Endodermal cell (in vitro differentiated cells): ENCODE results near the gene ZNF385D. TPM values are rescaled to one million over a fixed set of nuclear protein-coding genes. Genes with fewer than 3 reads are reported as not detected.
A peak's percentile ranks its signal among the peaks of the same experiment; 100 is the strongest.

Experiments used
- DNase-seq: peaks from one replicate; pipeline ENCODE4 v3.0.0-alpha.2; 2017
- H3K27ac ChIP-seq: 2 replicates; pipeline ENCODE4 v1.5.1; 2013; ENCODE audit warnings: mild to moderate bottlenecking, low read depth, low read length, moderate library complexity
- H3K27me3 ChIP-seq: 2 replicates; pipeline ENCODE4 v1.6.1; 2013; ENCODE audit warnings: mild to moderate bottlenecking, low read length, moderate library complexity; ENCODE audit not compliant: insufficient read depth, control insufficient read depth, poor library complexity, severe bottlenecking
- H3K36me3 ChIP-seq: 2 replicates; pipeline ENCODE4 v1.7.0; 2013; ENCODE audit warnings: mild to moderate bottlenecking, low read length, moderate library complexity; ENCODE audit not compliant: control insufficient read depth, insufficient read depth
- H3K4me1 ChIP-seq: one replicate; pipeline ENCODE4 v1.7.0; 2013; ENCODE audit warnings: low read length; ENCODE audit not compliant: control insufficient read depth, insufficient read depth
- H3K4me3 ChIP-seq: 2 replicates; pipeline ENCODE4 v1.5.1; 2013; ENCODE audit warnings: mild to moderate bottlenecking, low read length, moderate library complexity
- H3K9ac ChIP-seq: 2 replicates; pipeline ENCODE4 v1.6.1; 2013; ENCODE audit warnings: mild to moderate bottlenecking, low read length, moderate library complexity; ENCODE audit not compliant: poor library complexity, severe bottlenecking; ENCODE audit errors: extremely low read depth
- H3K9me3 ChIP-seq: 2 replicates; pipeline ENCODE4 v1.6.1; 2013; ENCODE audit warnings: mild to moderate bottlenecking, low read length, moderate library complexity; ENCODE audit not compliant: control insufficient read depth
- H3K27ac Mint-ChIP-seq: 2 replicates; pipeline ENCODE4 v1.8.0; 2020; ENCODE audit warnings: mixed read lengths
- H3K27me3 Mint-ChIP-seq: 2 replicates; pipeline ENCODE4 v1.8.0; 2021; ENCODE audit warnings: mild to moderate bottlenecking, mixed read lengths; ENCODE audit not compliant: insufficient read depth
- H3K36me3 Mint-ChIP-seq: 2 replicates; pipeline ENCODE4 v1.8.0; 2020; ENCODE audit warnings: low read depth, mixed read lengths
- H3K4me1 Mint-ChIP-seq: 2 replicates; pipeline ENCODE4 v1.8.0; 2020; ENCODE audit warnings: mixed read lengths
- H3K4me3 Mint-ChIP-seq: 2 replicates; pipeline ENCODE4 v1.8.0; 2020; ENCODE audit warnings: mild to moderate bottlenecking, moderate library complexity, mixed read lengths
- H3K9me3 Mint-ChIP-seq: 2 replicates; pipeline ENCODE4 v1.8.0; 2020; ENCODE audit warnings: mild to moderate bottlenecking, mixed read lengths
- WGBS, 2 experiments: methylation state at CpG; one replicate each; pipeline versions ENCODE4 v1.1.5 to v1.1.7; 2013; ENCODE audit warnings: missing lambda C conversion rate in 2 of 2, mixed read lengths in 1 of 2; ENCODE audit not compliant: insufficient coverage in 1 of 2, insufficient read length in 1 of 2; 5-methylcytosine and 5-hydroxymethylcytosine counted together
- total RNA-seq, 2 donors: library from RNA; stranded (reverse); fragmentation: NEBNext Ultra II Directional in 1 of 2; extraction: Animal tissue kit (Norgen Biotek cat#: 25700) in 1 of 2; gene quantifications; 2 replicates in 1 of 2; 3 replicates in 1 of 2; pipeline ENCODE4 v1.2.1, GENCODE V29; 2021
- TF ChIP-seq, protein P1 (sequence below): fragments of 200-600 bp; sonication (generic); conservative IDR thresholded peaks from 2 replicates; pipeline ENCODE4 v1.5.0; 2021; ENCODE audit warnings: antibody characterized with exemption, mild to moderate bottlenecking

ZNF385D gene
- total RNA-seq, 2 donors from 2014 or later, result 1.1 to 3.7 TPM

DNA sequence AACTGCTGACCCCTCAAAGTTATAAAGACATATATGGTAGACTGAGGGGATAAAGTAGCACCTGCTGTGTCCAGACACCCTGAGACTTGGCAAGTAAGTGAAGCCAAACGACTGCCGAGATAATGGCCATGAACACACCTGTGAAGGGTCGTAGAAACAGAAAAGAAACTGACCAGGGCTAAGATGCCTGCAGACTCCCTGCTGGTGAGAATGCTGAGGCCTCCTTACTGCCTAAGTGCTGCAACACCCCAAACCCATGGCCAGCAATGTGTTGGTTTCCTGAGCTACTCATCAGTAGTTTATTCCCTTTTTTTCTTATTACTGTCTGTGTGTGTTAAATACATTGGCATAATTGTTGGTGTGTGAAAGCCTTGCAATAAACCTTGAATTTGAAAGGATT, 233.8 kb downstream of the ZNF385D start:
- H3K4me1 ChIP-seq, result no peaks in the 10 kb centered on the region
- DNase-seq, result peak; percentile 58
- TF ChIP-seq, protein P1, sequence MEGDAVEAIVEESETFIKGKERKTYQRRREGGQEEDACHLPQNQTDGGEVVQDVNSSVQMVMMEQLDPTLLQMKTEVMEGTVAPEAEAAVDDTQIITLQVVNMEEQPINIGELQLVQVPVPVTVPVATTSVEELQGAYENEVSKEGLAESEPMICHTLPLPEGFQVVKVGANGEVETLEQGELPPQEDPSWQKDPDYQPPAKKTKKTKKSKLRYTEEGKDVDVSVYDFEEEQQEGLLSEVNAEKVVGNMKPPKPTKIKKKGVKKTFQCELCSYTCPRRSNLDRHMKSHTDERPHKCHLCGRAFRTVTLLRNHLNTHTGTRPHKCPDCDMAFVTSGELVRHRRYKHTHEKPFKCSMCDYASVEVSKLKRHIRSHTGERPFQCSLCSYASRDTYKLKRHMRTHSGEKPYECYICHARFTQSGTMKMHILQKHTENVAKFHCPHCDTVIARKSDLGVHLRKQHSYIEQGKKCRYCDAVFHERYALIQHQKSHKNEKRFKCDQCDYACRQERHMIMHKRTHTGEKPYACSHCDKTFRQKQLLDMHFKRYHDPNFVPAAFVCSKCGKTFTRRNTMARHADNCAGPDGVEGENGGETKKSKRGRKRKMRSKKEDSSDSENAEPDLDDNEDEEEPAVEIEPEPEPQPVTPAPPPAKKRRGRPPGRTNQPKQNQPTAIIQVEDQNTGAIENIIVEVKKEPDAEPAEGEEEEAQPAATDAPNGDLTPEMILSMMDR, result no peak
- no peaks in the 10 kb centered on the region for H3K9me3 Mint-ChIP-seq
- H3K4me3 ChIP-seq, result no peak overlapping the region
- H3K27ac ChIP-seq, result no peak overlapping the region
- H3K27me3 Mint-ChIP-seq, result no peaks in the 10 kb centered on the region
- 87 to 91% methylated on average over 3 of the region's 3 CpGs for WGBS, 2 experiments
- no peaks in the 10 kb centered on the region for H3K36me3 Mint-ChIP-seq
- H3K4me1 Mint-ChIP-seq, result no peaks in the 10 kb centered on the region
- H3K36me3 ChIP-seq, result no peaks in the 10 kb centered on the region
- no peaks in the 10 kb centered on the region for H3K9me3 ChIP-seq
- H3K4me3 Mint-ChIP-seq, result no peak overlapping the region
- H3K9ac ChIP-seq, result no peak overlapping the region
- H3K27ac Mint-ChIP-seq, result no peak overlapping the region
- H3K27me3 ChIP-seq, result no peaks in the 10 kb centered on the region

DNA sequence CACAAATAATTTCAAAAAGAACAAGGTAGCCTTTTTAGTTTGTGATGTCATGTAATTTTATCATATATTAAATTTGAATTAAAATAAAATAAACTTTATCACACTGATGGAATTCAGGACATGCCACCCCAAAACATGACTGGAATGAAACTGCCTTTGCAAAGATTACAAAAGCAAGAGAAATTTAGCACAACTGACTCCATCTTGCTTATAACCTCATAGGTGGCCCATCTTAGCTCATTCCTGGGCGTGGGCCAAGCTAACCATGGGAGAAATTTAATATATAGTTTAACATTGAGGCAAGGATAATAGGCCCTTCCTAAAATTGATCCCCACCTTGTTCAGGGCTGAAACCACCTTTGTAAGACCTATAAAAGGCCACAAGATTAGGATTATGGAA, 235.6 kb downstream of the ZNF385D start:
- no peak overlapping the region for H3K27ac Mint-ChIP-seq
- Histone ChIP-seq H3K27ac (no peak overlapping the region), H3K27me3 (no peaks in the 10 kb centered on the region), H3K36me3 (no peaks in the 10 kb centered on the region), H3K9ac (no peak overlapping the region), H3K4me3 (no peak overlapping the region), H3K4me1 (no peaks in the 10 kb centered on the region), H3K9me3 (no peaks in the 10 kb centered on the region)
- H3K9me3 Mint-ChIP-seq, result no peaks in the 10 kb centered on the region
- no peaks in the 10 kb centered on the region for H3K4me1 Mint-ChIP-seq
- H3K27me3 Mint-ChIP-seq, result no peaks in the 10 kb centered on the region
- no peak overlapping the region for H3K4me3 Mint-ChIP-seq
- DNase-seq, result no peak
- no peaks in the 10 kb centered on the region for H3K36me3 Mint-ChIP-seq
- WGBS, 2 experiments, result 100% methylated on average over 1 of the region's 1 CpG; no CpG with 5 or more reads in 1 of the 2 experiments
- TF ChIP-seq, protein P1, result no peak

DNA sequence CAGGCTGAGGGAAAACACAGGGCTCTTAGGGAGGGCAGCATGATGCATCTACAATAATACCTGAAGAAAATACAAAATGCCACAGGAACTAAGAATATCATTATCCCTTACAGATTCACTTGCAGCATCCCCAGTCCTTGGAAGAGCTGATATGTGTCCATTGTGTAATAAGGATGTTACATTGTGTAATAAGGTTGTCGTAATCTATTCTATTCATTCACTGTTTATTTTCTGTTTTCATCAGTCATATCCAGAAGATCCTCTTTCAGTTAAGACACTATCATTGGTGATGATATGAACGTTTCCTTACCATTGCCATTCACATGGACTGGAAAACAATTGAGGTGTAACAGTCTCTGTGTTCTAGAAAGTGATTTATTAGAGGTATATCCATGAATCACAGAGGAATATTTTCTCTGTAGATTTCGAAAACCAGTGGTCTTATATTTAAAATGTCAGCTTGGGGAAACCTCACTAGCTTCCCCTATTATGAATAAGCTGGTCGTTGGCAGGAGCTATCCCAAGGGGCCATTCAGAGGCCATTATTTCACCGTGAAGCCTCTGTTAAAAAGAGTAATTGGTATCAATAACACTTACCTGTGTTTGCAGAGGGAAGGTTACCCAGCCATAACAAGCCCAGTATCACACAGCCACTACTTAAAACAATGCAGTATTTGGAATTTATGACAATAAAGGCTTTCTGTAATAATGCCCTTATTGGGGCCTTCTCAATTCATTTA, 241.1 kb downstream of the ZNF385D start:
- H3K4me1 ChIP-seq, result no peaks in the 10 kb centered on the region
- TF ChIP-seq, protein P1, result no peak
- no peak overlapping the region for H3K27ac ChIP-seq
- no peaks in the 10 kb centered on the region for H3K27me3 ChIP-seq
- Mint-ChIP-seq H3K4me1 (no peaks in the 10 kb centered on the region), H3K36me3 (no peaks in the 10 kb centered on the region), H3K4me3 (no peak overlapping the region), H3K27ac (no peak overlapping the region), H3K27me3 (no peaks in the 10 kb centered on the region), H3K9me3 (no peaks in the 10 kb centered on the region)
- DNase-seq, result no peak
- H3K36me3 ChIP-seq, result no peaks in the 10 kb centered on the region
- H3K9ac ChIP-seq, result no peak overlapping the region
- H3K4me3 ChIP-seq, result no peak overlapping the region
- no peaks in the 10 kb centered on the region for H3K9me3 ChIP-seq
- WGBS, 2 experiments, result 74 to 83% methylated on average over 1 to 5 of the region's 5 CpGs
